ENCODE measurements around the gene CD300LB.
"Not testable (repeated sequence)": the region's sequence is repeated elsewhere in the genome, so short reads cannot be mapped to it uniquely, and the experiment has no call there.

CD300LB gene

GRCh38 chr17:74531231-74531761 lies at the start of gene CD300LB:
Gene CD300LB (minus strand): TSS chr17:74531475. CDS start chr17:74531350, 125 bp downstream.
- DNase-seq = no peak

DNA sequence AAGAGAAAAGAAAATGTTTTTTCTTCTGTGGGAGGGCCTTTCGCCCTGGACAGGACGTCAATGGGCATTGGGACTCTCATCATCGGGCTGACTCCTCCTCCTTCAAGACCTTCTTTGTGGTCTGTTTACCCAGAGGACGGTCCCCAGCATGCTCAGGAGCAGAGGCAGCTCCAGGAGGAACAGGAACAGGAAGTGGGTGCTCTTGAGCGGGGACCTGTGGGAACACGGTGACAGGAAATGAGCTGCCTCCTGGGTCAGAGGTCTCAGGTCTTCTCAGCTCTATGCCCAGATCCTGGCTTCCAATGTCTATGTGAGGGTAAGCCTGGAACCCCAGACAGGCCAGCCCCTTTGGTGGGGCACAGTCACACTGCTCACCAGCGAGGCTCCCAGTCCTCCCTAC lies 48.6 kb upstream of the CD300LB start:
- no peak for DNase-seq

DNA sequence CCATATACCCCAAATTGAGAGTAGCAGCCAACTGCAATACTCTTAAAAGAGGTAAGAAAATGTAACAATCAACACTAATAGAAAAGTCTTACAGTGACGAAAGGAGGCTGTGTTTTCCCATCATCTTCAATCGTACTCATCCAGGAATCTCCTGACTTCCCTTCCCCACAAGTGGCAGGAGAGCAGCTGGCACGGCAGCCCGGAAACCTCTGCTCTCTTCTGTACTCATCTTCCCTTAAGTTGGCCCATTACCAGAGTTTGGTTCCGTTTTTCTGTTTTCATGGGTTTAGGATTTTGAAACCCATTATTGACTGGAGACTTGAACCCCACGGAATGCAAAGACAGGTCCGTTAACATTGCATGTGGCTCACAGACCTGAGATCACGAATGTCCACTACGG lies 47.7 kb upstream of the CD300LB start:
- DNase-seq = no peak

GRCh38 chr17:74574489-74575142 lies 43.3 kb upstream of the CD300LB start:
- DNase-seq = no peak

DNA sequence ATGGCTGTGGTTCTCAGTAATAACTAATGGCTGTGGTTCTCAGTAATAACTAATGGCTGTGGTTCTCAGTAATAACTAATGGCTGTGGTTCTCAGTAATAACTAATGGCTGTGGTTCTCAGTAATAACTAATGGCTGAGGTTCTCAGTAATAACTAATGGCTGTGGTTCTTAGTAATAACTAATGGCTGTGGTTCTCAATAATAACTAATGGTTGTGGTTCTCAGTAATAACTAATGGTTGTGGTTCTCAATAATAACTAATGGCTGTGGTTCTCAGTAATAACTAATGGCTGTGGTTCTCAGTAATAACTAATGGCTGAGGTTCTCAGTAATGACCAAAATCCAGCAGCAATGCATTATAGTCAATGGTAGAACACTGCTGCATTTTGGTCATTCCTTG lies 42.4 kb upstream of the CD300LB start:
- DNase-seq = not testable (repeated sequence)

- no peak for DNase-seq
Measured at GRCh38 chr17:74573169-74573568, 41.9 kb upstream of the CD300LB start.

GRCh38 chr17:74571621-74572270 lies 40.5 kb upstream of the CD300LB start:
- DNase-seq = no peak

- peak; percentile 25 for DNase-seq
Measured at GRCh38 chr17:74569020-74570003, 38.0 kb upstream of the CD300LB start.

GRCh38 chr17:74568106-74568873 lies 37.0 kb upstream of the CD300LB start:
- no peak for DNase-seq

- no peak for DNase-seq
Measured at GRCh38 chr17:74567397-74567796, 36.1 kb upstream of the CD300LB start, which contains the start of gene CD300H. Gene CD300H (minus strand): TSS chr17:74567509.

- peak; percentile 26 for DNase-seq
Measured at GRCh38 chr17:74566132-74566753, 35.0 kb upstream of the CD300LB start.

- DNase-seq = no peak
Measured at GRCh38 chr17:74565126-74565525, 33.9 kb upstream of the CD300LB start.

DNA sequence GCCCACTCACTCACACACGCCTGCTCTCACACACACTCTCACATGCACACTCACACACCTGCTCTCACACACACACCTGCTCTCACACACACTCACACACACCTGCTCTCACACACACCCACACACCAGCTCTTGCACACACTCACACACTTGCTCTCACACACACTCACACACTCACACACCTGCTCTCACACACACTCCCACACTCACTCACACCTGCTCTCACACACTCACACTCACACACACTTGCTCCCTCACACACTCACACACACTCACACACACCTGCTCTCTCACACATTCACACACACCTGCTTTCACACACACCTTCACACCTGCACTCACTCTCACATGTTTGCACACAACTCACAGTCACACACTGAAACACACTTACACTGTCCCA lies 32.1 kb upstream of the CD300LB start:
- DNase-seq = no peak

GRCh38 chr17:74561586-74561985 lies 30.3 kb upstream of the CD300LB start:
- DNase-seq = no peak

DNA sequence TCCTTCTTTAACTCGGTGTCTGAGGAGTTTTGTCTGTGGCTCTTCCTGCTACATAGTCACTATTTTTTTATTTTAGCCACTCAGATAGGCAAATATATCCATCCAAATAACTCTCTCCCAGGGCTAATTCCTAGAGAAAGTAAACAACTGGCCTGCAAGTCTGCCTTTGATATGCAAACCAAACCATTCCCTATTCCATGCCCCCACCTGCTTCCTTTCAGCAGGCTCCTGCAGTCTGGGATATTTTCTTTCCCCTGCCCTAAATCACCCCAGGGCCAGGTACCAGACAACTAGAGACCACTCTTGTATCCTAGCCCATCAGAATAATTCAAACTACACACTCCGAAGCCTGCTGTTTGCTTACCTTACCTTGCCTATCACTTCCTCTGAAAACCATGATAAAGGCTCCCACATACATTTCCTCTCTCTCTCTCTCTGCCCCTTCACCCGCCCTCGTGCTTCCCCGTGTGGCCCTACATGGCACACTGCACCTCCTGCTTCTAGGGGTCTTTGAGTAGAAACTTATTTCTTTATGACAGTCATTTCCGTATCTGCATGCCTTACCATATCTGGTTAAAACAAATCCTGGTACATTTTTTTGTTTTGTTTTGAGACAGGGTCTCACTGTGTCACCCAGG lies 27.7 kb upstream of the CD300LB start:
- no peak for DNase-seq

GRCh38 chr17:74558402-74558801 lies 27.1 kb upstream of the CD300LB start:
- not testable (repeated sequence) for DNase-seq

GRCh38 chr17:74555427-74555940 lies 24.2 kb upstream of the CD300LB start:
- DNase-seq = no peak

DNA sequence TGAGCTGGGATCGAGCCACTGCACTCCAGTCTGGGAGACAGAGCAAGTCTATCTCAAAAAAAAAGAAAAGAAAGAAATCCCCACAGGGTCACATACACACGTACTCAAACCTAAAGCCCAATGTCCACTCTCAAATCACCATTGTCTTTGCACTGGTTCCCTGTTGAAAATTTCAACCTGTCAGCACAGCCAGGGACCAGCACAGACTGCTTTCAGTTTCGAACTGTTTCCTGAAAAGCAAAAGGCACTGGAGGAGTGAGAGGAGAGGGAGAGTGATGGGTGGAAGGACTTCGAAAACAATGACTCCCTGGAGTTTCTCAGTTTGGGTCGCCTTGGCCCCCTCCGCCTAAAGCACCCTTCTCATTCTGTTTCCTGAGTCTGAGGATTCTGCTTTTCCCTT lies 23.6 kb upstream of the CD300LB start:
- no peak for DNase-seq

GRCh38 chr17:74552037-74552436 lies 20.8 kb upstream of the CD300LB start:
- no peak for DNase-seq

DNA sequence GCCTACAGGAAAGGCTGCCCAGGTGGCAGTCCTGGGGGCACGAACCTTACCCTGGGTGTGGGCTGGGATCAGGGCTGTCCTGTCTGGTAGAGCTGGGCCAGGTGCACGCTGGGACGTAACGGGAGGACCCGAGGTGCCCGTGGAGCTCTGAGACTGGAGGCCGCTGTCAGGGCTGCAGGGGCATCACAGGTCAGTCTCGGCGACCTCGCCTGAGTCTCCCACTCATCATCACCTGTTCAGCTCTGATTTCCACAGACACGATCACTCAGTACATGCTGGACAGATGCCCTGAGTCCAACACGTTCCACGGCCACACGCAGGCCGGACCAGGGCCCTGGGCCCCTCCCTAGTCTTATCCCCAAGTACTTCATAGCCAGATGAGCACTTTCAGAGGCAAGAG lies 19.3 kb upstream of the CD300LB start:
- DNase-seq = no peak

- DNase-seq = no peak
Measured at GRCh38 chr17:74549343-74549742, 18.1 kb upstream of the CD300LB start.
